ENCODE results near the gene COL18A1. TPM values are rescaled to one million over a fixed set of nuclear protein-coding genes. Genes with fewer than 3 reads are reported as not detected.
"Not testable (repeated sequence)": the region's sequence is repeated elsewhere in the genome, so short reads cannot be mapped to it uniquely, and the experiment has no call there.

The COL18A1 gene
- total RNA-seq, 1 experiment from 2014 or later, result 3.7 TPM

GRCh38 chr21:45366931-45367401 lies 38.0 kb upstream of the COL18A1 start:
- no peak for DNase-seq (ENCODE audit: extremely low read depth, low read depth)

DNA sequence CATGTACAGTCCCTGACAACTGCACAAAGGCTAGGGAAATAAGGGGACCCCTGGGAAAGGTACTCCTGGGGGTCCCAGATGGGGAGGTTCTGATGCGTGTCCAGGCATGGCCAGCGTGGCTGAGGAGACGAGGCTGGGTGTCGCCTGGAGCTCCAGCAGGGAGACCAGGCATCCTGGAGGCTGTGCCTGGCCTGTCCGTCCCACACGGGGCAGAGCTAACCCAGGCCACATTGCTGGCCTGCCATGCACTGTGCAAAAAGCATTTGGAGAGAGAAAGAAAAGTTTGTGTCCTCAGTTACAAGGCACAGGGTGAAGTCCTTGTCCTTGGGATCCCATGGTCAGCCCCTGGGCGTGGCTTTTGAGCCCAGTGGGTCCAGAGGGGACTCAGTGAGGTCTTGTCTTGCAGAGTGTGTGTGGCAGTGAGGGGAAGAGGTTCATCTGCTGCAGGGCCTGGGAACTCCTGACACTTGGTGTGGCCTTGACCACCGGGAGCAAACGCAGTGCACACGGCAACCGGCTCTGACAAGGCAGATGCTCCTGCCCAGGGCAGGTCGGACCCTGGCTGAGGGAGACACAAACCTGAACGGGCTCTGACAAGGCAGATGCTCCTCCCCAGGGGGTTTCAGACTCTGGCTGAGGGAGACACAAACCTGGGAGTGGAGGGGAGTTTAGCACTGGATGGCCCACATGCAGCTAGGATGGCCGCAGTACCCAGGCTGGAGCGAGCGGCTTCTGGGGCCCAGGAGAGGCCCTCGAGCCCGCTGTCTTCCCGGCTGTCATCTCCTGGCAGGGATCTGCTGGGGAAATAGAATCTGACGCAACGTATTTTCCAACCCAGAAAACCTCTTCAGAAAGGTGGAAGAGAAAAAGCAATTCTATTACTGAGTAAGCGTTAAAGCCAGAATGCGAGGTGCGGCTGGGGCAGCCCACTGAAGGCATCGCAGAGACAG lies 37.3 kb upstream of the COL18A1 start:
- DNase-seq (ENCODE audit: extremely low read depth, low read depth), result no peak

GRCh38 chr21:45369018-45369417 lies 35.9 kb upstream of the COL18A1 start:
- DNase-seq (ENCODE audit: extremely low read depth, low read depth), result not testable (repeated sequence)

- no peak for DNase-seq (ENCODE audit: extremely low read depth, low read depth)
Observed at GRCh38 chr21:45370575-45370974, 34.4 kb upstream of the COL18A1 start.

- DNase-seq (ENCODE audit: extremely low read depth, low read depth), result no peak
Observed at GRCh38 chr21:45371081-45371480, 33.9 kb upstream of the COL18A1 start.

DNA sequence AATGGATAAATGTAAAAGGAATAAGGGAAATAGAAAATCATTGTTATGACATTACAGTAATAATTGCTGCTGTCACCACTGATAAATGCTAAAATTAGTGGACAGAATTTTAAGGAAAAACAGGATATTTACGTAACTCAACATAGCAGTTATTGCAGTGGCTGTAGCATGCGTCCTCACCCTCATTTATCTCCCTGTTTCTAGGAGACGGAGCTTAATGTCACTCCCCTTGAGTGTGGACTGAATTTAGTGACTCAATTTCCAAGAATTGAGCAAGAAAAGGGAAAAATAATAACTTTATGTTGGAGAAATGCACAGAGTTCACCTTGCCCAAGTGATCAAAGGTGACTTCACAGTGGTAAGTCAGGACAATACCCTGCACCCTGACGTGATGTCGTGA lies 33.3 kb upstream of the COL18A1 start:
- no peak for DNase-seq (ENCODE audit: extremely low read depth, low read depth)

DNA sequence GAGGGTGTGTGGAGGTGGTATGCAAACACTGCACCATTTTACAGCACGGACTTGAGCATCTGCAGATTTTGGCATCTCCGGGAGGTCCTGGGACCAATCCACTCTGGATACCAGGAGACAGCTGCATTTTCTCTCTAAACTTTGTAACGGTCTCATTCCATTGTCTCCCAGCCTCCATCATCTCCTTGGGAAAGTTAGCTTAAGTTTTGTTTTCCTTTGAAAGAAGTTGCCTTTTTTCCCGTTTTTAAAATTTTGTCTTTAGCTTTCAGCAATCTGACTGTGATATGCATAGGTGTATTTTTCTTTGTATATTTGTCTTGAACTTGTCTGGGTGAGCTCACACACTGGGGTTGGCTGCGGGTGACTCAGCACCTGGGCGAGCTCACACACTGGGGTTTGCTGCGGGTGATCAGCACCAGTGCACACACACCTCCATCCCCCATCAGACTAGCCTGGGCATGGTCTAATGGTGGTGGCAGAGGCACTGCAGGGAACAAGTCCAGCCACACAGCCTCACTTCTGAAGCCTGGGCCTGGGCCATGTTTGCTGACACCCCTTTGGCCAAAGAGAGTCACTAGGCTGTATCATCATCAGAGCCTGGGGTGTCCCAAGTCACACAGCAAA lies 32.1 kb upstream of the COL18A1 start:
- DNase-seq (ENCODE audit: extremely low read depth, low read depth), result no peak

- DNase-seq (ENCODE audit: extremely low read depth, low read depth), result no peak
Observed at GRCh38 chr21:45373991-45374816, 30.8 kb upstream of the COL18A1 start.

DNA sequence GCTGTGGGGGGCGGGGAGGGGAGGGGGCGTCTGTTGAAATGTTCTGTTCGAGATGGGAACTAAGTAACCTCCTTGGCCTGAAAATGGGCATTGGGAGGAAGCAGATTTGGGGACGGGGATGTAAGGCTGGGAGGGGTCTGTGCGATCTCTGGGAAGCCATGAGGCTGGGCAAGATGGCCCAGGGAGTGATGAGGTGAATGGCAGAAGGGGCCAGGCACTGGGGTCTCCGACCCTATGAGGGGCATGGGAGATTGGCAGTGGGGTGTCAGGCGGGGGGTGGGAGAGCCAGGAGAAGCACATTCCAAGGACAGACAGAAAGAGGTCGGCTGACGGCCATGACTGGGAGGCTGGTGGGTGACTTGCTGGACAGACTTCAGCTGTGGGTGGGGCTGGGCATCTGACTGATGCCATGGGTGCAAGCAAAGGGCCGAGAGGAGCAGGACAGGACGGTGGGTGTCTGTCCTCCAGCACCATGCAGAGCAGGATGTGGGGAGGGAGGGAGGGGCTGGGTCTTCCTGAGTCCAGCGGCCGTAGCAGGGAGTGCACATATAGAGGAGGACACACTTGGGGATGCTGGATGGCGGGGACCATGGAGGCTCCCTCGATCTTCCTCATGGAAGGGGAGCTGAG lies 30.0 kb upstream of the COL18A1 start:
- no peak for DNase-seq (ENCODE audit: extremely low read depth, low read depth)

DNA sequence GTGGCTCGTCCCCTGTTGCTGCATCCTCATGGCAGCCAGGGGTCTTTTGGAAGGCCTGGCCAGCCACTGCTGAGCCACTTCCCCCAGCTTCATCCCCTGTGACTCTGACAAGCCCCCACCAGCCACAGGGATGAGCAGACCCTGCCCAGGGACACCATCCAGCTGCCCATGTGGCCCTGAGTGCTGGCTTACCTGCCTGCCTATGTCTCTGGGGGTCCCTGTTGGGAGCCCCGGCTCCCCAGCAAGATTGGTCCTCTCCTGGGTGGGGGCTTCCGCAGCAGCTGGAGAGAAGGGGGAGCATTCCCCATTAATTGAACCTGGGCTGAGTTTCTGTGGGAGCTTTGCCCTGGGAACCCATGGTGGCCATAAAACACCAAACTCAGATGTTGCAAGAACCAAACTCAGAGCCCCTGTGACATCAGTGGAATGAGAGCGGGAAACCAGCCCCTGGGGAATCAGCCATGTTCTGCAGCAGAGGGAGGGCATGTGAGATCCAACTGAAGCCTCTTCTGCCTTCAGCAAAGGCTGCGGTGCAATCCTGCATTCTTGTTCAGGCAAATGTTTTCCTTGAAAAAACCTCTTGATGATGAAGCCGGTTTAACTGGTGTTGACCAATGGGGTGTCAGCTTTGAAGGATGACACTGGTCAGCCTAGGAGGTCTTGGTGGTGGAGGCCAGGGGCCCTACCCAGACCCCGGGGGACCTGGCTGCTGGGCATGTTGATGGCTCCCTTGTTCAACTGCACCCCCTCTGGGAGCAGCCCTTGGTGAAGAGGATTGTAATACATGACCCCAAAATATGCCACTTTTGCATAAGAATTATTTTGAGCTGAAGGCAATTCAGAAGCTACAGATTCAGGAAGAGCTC lies 28.3 kb upstream of the COL18A1 start:
- no peak for DNase-seq (ENCODE audit: extremely low read depth, low read depth)

- DNase-seq (ENCODE audit: extremely low read depth, low read depth), result no peak
Observed at GRCh38 chr21:45377325-45377709, 27.6 kb upstream of the COL18A1 start.

DNA sequence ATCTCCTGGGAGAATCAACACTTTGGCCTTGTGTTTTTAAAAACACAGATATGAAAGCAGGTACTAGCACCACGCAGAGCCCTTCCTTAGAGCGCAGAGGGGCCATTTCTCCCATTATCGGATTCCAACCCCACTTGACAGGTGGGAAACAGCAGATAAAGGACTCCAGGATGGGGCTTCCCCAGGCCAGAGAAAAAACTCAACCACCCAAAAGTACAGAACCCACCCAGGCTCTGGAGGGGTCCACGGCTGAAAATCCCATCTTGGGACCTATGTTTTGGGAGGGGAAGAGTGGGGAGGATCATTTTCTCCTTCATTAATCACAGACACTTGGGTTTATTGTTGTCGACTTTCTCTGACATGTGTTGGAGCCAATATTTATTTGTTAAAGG lies 27.1 kb upstream of the COL18A1 start:
- no peak for DNase-seq (ENCODE audit: extremely low read depth, low read depth)

DNA sequence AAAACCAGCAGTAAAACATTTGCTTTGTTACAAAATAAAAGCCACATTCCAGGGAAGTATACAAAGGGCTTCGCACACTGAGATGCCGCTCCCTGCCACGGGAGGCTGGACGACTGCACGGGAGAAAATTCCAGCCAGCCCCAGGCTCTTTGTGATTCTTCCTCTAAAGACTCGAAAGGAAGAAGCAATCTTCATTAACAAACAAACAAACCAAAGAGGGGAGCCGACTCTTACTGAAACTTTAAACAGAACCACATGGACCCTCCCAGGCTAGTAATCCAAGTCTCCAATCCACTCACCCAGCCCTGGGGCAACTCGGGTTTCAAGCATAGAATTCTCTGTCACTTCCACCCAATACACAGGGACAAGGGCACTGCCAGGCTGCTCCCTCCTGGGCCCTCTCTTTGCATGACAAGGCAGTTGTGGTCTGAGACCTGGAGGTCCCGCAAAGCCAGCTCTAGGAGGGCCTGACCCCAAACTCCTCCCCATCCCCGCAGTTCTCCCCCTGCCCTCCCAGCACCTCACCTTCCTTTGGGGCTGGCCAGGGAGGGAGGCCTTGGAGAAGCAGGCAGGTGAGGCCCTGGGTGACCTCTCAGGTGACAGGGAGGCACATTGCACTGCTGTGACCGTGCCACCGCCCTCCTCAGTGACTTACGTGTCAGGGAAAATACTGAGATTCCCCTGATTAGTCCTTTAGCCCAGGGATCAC lies 26.6 kb upstream of the COL18A1 start:
- DNase-seq (ENCODE audit: extremely low read depth, low read depth), result no peak

- DNase-seq (ENCODE audit: extremely low read depth, low read depth), result no peak
Observed at GRCh38 chr21:45379171-45379900, 25.6 kb upstream of the COL18A1 start.

GRCh38 chr21:45379901-45380330 lies 25.0 kb upstream of the COL18A1 start:
- no peak for DNase-seq (ENCODE audit: extremely low read depth, low read depth)

DNA sequence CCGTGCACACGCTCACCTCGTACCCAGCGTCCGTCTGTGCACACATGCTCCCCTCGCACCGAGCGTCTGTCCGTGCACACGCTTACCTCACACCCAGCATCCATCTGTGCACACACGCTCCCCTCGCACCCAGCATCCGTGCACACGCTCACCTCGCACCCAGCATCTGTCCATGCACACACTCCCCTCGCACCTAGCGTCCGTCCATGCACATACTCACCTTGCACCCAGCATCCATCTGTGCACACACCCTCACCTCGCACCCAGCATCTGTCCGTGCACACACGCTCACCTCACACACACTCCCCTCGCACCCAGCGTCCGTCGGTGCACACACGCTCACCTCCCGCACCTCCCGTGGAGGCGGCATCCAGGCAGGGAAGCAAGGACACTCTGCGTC lies 24.4 kb upstream of the COL18A1 start:
- DNase-seq (ENCODE audit: extremely low read depth, low read depth), result no peak

DNA sequence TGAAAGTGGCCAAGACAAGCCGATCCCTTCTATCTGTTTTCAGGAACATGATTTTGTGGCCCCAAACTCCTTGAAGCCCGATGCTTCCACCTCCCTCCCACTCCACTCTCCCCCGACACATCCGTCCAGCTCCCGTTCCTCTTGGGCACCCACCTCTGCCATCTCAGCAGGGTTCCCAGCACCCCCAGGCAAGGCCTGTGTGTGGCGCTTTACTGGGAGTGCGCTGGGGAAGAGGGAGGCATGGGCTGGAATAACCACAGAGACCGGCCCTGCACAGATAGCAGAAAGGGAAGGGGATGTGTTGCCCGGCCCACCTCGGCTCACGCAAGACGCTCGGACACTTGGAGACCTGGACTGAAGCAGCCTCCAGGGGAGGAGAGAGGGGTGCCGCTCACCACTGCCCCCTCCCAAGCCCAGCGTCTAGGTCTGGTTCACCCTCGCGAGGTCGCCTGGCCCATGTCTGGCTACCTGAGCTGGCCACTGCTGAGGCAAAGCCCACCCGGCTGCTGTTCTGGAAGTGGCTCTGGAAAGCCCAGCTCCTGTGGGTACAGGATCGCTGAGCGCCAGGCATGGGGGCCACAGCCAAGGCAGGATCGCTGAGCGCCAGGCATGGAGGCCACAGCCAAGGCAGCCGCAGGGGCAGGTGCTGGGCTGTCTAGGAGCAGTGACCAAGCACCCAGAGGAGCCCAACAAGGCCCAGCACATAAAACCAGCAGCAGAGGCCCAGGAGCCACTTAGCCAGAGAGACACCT lies 23.8 kb upstream of the COL18A1 start:
- DNase-seq (ENCODE audit: extremely low read depth, low read depth), result no peak

Data from NCI-H460 (cell line).